Measurements from ENCODE around the gene NNAT.
"Not testable (repeated sequence)": the region's sequence is repeated elsewhere in the genome, so short reads cannot be mapped to it uniquely, and the experiment has no call there.

NNAT gene

GRCh38 chr20:37552415-37552814 lies 31.4 kb downstream of the NNAT start:
- no peak overlapping the region for H3K4me3 ChIP-seq (ENCODE audit: low read length)
- no peak for TF ChIP-seq CTCF (IDR thresholded peaks at IDR 0.05; ENCODE audit: insufficient read depth, low read depth, low read length, missing control alignments)
- peak; percentile 64 for DNase-seq (ENCODE audit: low read depth)

DNA sequence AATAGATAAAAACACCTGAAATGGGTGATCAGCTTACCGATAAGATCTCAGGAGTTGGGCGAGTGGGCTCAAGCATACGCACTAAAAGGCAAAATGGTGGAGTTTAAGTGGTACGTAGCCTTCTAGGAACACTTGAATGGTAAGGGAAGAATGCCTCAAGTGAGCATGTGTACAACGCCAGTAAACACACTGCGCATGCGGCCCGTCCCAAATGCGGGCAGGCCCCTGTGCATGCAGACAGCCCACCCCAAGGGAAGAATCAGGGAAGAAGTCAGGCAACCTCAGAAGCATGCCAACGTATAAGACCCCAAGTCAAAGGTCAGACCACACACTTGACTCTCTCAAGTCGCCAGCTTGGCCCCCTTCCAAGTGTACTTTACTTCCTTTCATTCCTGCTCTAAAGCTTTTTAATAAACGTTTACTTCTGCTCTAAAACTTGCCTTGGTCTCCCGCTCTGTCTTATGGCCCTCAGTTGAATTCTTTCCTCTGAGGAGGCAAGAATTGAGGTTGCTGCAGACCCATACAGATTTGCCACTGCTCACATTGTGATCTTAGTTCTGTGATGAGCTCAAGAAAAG lies 33.8 kb downstream of the NNAT start:
- H3K4me3 ChIP-seq (ENCODE audit: low read length); DNase-seq (ENCODE audit: low read depth): not testable (repeated sequence)

DNA sequence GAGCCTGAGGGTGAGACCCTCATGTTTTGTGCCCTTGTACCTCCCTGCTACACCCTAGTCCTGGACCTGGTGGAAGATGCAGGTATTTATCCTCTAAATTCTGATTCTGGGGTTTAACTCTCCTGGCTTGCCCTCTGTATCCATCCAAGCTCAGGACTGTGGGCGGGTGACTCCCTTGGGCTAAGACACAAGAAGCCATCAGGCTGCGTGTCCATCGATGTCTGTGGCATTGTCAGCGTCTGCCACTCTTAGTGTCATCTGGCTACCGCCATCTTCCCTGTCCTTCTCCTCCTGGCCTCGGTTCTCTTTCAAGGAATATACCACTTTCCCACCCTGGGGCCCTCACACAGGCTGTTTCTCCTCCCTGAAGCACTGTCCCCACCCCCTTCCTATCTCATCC lies 35.5 kb downstream of the NNAT start:
- no peak for DNase-seq (ENCODE audit: low read depth)
- H3K4me3 ChIP-seq (ENCODE audit: low read length): no peak overlapping the region
- TF ChIP-seq CTCF (IDR thresholded peaks at IDR 0.05; ENCODE audit: insufficient read depth, low read depth, low read length, missing control alignments): no peak

- DNase-seq (ENCODE audit: low read depth): no peak
- TF ChIP-seq CTCF (IDR thresholded peaks at IDR 0.05; ENCODE audit: insufficient read depth, low read depth, low read length, missing control alignments): no peak
- H3K4me3 ChIP-seq (ENCODE audit: low read length): no peak overlapping the region
Measured at GRCh38 chr20:37558306-37558705, 37.3 kb downstream of the NNAT start.

- DNase-seq (ENCODE audit: low read depth): no peak
- no peak overlapping the region for H3K4me3 ChIP-seq (ENCODE audit: low read length)
- no peak for TF ChIP-seq CTCF (IDR thresholded peaks at IDR 0.05; ENCODE audit: insufficient read depth, low read depth, low read length, missing control alignments)
Measured at GRCh38 chr20:37558779-37559178, 37.7 kb downstream of the NNAT start.

DNA sequence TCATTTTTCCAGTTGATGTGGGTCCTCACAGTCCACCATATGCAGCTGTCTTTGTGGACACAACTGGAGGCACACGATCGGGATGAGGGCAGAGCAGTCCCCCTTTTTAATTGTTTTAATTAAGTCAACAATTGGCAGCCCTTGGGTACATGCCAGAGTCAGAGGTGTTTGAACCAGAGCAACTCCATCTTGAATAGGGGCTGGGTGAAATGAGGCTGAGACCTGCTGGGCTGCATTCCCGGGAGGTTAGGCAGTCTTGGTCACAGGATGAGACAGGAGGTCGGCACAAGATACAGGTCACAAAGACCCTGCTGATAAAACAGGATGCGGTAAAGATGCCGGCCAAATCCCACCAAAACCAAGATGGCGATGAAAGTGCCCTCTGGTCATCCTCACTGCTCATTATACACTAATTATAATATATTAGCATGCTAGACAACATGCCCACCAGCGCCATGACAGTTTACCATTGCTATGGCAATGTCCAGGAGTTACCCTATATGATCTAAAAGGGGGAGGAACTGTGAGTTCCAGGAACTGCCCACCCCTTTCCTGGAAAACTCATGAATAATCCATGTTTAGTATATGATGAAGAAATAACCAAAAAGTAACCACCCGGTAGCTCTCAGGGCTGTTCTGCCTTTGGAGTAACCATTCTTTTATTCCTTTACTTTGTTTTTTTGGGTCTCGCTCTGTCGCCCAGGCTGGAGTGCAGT lies 38.4 kb downstream of the NNAT start:
- H3K4me3 ChIP-seq (ENCODE audit: low read length): no peak overlapping the region
- DNase-seq (ENCODE audit: low read depth): no peak
- no peak for TF ChIP-seq CTCF (IDR thresholded peaks at IDR 0.05; ENCODE audit: insufficient read depth, low read depth, low read length, missing control alignments)

- TF ChIP-seq CTCF (IDR thresholded peaks at IDR 0.05; ENCODE audit: insufficient read depth, low read depth, low read length, missing control alignments): no peak
- DNase-seq (ENCODE audit: low read depth): no peak
- no peak overlapping the region for H3K4me3 ChIP-seq (ENCODE audit: low read length)
Measured at GRCh38 chr20:37560629-37561028, 39.6 kb downstream of the NNAT start.

Measured in epithelial cell of esophagus (primary cell).